Bone marrow (tissue), 2 donors: Measurements from ENCODE around the gene DMPK.
A peak's percentile ranks its signal among the peaks of the same experiment; 100 is the strongest.

Source experiments
- DNase-seq, 2 donors: peaks; one replicate each; lab custom pipeline; 2025; lab: John Stamatoyannopoulos, UW

Gene DMPK

GRCh38 chr19:45785781-45786532, 3.7 kb upstream of the DMPK start:
- no peak for DNase-seq

- DNase-seq = no peak
Measured at GRCh38 chr19:45785097-45785496, 2.8 kb upstream of the DMPK start.

GRCh38 chr19:45784096-45784495, 1.8 kb upstream of the DMPK start:
- no peak for DNase-seq

- no peak for DNase-seq
Measured at GRCh38 chr19:45782820-45783785, 813 bp upstream of the DMPK start.

GRCh38 chr19:45781214-45782161, 802 bp downstream of the DMPK start:
- DNase-seq = peak in 1 of 2 donors; percentile 13

GRCh38 chr19:45780448-45781213, 1.7 kb downstream of the DMPK start:
- DNase-seq = no peak

GRCh38 chr19:45780146-45780447, 2.2 kb downstream of the DMPK start:
- DNase-seq = no peak

GRCh38 chr19:45779231-45780145, 2.8 kb downstream of the DMPK start:
- peak; percentile 28 to 58 for DNase-seq

- no peak for DNase-seq
Measured at GRCh38 chr19:45778010-45778661, 4.2 kb downstream of the DMPK start.

- DNase-seq = no peak
Measured at GRCh38 chr19:45777395-45777961, 4.8 kb downstream of the DMPK start.

- no peak for DNase-seq
Measured at GRCh38 chr19:45774765-45775164, 7.5 kb downstream of the DMPK start.

GRCh38 chr19:45773384-45773783, 8.9 kb downstream of the DMPK start:
- no peak for DNase-seq

- no peak for DNase-seq
Measured at GRCh38 chr19:45772912-45773311, 9.4 kb downstream of the DMPK start.

- no peak for DNase-seq
Measured at GRCh38 chr19:45772130-45772840, 10.0 kb downstream of the DMPK start.

GRCh38 chr19:45771311-45771933, 10.9 kb downstream of the DMPK start:
- no peak for DNase-seq

GRCh38 chr19:45770192-45771101, 11.8 kb downstream of the DMPK start:
- peak; percentile 72 to 86 for DNase-seq

- peak in 1 of 2 donors; percentile 80 for DNase-seq
Measured at GRCh38 chr19:45769821-45770191, 12.5 kb downstream of the DMPK start.
